ENCODE measurements around the gene SEMA5B.

SEMA5B gene

DNA sequence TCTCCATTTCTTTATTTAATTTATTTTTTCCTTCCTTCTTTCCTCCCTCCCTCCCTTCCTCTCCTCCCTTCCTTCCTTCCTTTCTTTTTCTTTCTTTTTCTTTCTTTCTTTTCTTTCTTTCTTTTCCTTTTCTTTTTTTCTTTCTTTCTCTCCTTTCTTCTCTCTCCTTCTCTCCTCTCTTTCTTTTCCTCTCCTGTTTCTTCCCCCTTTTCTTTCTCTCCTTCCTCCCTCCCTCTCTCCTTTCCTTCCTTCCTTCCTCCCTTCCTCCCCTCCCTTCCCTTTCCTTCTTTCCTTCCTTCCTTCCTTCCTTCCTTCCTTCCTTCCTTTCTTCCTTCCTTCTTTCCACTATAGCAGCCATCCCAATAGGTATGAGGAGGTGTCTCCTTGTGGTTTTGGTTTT lies 32.5 kb upstream of the SEMA5B start:
- in situ Hi-C loops (cut with HindIII; ENCODE audit: low sequenced_read_pairs), result no loop called here

DNA sequence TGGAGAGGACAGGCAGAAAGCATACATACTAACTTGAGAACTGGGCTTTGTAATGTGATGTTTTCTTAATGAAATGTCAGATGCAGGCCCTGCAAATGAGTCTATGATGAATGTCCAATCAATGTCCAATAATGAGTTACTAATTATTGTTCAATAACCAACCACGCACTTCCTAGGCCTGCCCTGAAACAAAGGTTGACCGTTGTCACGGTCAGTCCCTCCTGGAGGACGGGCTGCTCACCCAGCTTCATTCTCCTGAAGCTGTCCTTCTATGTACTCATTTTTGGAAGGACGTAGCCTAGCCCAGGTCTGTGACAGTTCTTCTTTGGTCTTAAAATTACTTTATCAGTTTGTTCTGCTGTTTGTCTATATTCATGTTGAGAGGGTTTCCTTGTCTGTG lies 30.9 kb upstream of the SEMA5B start:
- in situ Hi-C loops (cut with HindIII; ENCODE audit: low sequenced_read_pairs), result no loop called here

DNA sequence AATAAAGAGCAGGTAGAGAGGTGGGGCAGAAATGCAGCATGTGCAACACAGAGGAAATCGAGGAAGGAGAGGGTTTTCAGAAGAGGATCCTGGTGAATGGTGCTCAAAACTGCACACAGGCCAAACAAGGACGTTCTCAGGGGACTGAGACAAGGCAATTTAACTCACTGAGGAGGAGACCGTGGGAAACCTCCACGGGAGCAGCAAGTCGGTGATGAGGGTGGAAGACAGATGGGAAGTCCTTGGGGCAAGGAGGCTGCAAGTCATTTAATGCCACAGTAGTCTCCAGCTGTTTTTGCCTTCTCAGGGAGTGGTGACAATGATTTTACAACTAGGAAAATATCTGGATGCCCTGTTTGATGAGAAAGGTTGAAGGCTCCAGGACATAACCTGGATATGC lies 27.8 kb upstream of the SEMA5B start:
- in situ Hi-C loops (cut with HindIII; ENCODE audit: low sequenced_read_pairs), result no loop called here

DNA sequence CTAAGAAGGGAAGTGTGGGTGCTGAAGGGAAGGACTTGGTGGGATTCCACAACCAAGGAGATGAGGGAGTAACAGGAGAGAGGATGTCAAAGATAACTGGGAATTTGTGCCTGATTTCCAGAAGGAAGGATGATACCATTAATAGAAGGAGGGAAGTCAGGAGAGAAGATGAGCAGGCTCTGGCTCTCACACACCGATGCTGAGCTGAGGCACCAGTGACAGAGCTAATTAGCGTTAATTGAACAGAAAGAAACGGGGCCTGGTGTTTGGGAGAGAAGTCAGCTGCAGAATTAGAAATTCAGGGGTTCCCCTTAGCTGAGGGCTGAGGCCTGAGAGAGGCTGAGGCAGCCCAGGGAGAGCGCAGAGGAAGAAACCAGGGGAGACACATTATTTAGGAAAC lies 27.4 kb upstream of the SEMA5B start:
- in situ Hi-C loops (cut with HindIII; ENCODE audit: low sequenced_read_pairs), result no loop called here

DNA sequence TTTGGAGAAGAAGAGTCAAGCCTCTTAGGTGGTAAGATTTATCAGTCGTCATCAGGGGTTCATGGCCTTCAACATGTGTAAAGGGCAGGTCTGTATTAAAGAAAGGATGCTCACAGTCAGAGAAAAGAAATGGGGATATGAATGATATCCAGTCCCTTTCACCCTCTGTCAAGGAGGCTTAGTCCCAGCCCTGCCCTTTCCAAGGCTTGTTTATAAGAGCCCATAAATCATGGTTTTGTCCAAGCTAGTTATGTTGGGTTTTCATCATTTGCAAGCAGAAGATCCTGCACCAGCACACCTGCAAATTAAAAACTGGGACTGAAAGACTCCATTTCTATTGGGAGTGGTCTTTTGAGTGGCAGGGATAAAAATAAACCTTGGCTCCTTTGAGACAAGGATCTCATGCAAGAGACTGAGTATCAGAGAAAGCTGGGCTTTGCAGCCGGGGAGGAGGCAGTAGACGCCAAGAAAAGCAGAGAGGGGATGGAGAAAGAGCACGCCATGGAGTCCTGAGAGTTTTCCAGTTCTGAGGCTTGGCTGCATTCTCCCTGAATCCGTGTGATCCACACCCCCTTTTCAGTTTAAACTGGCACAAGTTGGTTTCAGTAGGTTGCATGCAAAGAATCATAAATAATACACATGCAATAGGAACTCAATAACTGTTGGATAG lies 26.7 kb upstream of the SEMA5B start:
- in situ Hi-C loops (cut with HindIII; ENCODE audit: low sequenced_read_pairs), result no loop called here

DNA sequence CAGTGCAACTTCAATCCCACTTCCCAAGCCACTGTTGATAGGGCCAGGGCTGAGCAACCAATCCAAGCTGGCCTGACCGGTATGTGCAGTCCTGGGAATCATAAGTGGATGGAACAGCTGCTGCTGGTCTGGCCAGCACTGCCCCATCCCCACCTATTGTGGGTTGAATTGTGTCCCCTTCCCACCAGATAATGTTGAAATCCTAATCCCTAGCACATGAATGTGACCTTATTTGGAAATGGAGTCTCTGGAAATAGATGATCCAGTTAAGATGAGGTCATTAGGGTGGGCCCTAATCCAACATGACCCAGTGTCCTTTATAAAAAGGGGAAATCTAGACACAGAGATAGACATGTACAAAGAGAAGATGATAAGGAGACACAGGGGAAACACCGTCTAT lies 25.5 kb upstream of the SEMA5B start:
- in situ Hi-C loops (cut with HindIII; ENCODE audit: low sequenced_read_pairs), result no loop called here

DNA sequence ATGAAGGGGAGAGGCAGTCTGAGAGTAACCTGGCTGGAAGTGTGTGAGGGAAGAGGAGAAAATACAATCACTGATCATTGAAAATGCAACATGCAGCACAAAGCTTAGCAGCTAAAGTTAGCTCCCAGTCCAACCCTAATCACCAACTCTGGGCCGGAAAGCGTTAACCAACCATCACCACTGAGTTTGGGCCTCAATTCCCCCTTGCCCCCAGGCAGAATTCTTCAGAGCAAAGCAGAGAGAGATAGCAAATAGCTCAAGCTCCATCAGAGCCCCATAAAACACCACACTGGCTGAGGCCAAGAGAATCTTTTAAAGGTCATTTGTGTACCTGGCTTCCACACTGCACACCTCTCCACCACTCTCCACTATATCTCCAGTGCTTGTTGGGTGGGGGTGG lies 23.1 kb upstream of the SEMA5B start:
- in situ Hi-C loops (cut with HindIII; ENCODE audit: low sequenced_read_pairs), result no loop called here

DNA sequence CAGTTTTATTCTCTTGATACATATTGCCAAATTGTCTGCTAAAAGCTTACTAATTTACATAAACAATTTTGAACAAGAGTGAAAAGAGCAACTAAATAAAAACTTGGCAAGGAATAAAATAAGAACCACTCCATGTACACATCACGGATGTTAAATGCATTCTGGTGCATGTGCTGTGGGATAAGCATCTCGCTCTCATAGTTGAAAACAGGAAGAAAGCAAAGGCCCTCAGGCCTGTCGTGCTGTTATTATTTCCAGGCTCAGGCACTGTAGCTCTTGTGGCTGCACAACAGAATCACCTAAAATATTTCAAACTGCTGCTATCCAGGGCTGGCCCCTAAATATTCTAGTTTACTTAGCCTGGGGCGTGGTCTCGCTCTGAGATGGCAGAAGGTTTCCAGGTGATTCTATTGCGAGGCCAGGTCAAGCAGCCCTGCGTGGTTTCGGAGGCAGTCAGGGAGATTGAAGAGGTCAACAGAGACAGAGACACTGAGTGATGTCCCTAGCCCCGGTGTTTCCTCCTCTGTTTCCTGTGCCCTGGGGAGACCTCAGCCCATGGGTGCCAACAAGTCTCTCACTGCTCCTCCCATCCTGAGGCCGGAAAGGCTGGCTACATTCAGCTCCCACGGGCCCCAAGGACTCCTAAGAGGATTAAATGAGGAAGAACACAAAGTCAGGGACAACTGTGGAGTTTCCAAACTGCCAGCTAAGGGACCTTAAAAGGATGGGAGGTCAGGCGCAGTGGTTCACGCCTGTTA lies 21.1 kb upstream of the SEMA5B start:
- in situ Hi-C loops (cut with HindIII; ENCODE audit: low sequenced_read_pairs), result no loop called here

DNA sequence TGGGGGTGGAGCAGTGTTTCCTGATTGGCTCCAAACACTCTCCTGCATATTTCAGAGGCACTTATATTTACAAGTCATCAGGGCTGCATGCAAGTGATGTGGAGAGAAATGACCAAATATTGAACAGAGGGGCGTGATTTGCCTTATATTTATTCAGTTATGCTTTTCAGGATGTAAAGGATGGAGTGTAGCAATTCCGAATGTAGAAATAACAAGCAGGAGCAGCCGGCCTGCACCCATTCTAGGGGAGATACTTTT lies 19.4 kb upstream of the SEMA5B start:
- in situ Hi-C loops (cut with HindIII; ENCODE audit: low sequenced_read_pairs), result no loop called here

DNA sequence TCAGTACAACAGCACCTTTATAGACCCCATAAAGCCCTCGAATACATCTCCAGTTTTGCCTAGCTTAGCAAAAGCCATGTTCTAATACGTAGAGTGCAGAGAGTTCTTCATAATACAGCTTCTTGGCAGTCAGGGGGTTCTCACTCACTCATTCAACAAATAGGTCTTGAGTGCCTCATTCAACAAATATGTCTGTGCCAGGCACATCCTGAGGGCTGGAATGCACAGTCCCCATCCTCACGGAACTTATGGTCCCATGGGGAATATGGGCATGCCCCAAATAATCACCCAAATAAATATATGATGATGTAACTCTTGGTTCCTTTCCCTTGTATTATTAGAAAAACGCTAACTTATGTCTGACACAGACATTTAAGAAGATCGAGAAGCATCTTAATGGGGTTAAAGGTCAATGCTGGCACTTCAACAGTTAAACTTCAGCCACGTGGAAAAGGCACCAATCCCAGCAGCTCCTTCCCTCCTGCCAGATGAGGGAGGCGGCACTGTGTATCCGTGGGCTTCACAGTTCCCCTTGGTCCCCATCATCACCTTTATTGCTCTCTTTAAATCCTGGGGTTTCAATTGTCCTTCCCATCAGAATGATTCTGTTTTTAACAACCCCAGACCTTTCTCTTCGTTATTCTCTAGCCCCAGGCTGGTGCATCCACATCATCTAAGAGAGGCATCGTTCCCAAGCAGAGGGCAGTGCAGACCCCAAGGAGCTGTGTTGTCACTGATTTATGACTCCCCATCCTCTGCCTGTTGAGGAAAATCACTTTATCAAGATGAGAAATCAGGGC lies 18.9 kb upstream of the SEMA5B start:
- in situ Hi-C loops (cut with HindIII; ENCODE audit: low sequenced_read_pairs), result no loop called here

DNA sequence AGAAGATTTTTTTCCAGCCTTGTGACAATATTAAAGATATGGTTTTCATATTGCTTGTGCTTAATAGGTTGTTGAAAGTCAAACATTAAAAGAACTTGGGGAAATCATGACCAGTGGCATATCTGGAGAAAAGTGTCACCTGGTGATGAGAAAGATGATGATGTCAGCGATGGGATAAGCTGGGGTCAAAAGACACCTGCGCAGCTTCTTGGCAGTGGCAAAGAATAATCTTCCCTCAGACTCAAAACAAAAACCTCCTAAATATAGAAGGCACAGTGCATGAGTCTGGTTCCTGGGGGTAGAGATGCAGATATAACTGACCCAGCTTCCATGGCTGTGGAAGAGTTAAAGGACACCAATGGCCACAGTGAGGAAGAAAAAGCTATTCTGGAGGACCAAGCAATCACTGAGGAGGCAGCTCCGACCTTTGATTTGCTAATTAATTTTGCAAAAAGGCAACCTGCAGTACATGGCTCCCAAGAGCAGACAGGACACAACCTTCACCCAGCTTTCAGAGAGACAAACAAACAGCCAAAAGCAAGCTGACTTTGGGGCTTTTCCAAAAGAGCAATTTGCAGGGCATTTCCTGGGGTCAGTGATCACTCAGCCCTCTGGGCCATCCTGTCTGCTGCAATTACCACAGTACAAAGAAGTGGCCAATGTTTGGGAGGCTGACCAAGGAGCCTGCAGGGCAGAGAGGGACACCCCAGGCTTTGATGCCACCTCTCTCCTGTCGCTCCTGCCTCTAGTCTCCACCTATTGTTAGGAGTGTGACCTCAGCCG lies 17.6 kb upstream of the SEMA5B start:
- in situ Hi-C loops (cut with HindIII; ENCODE audit: low sequenced_read_pairs), result no loop called here

DNA sequence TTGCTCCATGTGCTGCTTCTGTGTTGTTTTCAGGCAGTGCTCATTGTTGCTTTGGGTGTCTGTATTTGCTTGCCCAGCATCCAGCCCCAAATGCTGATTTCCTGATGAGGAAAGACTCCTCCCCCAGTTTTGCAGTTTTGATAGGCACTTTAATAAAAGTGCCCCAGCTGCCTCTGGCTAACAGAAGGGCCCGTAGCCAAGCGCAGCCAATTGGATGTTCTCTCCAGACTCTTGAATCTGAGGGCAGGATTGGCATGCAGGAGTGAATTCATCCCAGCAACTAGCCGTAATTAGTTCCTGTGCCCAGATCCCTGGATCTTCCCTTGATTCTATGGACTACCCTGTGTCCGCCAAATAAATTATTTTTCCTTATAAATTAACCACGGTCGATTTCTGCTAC lies 14.8 kb upstream of the SEMA5B start:
- in situ Hi-C loops (cut with HindIII; ENCODE audit: low sequenced_read_pairs), result no loop called here

DNA sequence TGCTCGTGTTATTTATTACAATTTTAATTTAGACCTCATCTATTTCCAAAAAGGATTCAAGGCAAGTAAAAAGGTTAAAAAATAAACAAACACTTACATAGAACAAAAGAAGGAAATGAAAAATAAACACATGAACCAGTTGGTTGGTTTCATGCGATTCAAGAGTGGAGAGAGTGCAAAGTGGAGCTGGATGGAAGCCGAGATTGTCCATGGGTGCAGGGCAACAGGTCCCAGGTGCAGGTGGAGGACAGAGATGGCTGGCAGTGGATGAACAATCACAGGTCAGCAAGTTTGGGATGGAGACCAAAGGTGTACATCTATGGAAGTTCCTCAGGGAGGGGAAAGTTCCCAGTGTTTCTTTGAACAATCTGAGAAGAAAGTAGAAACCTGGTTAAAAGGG lies 11.6 kb upstream of the SEMA5B start:
- in situ Hi-C loops (cut with HindIII; ENCODE audit: low sequenced_read_pairs), result no loop called here

DNA sequence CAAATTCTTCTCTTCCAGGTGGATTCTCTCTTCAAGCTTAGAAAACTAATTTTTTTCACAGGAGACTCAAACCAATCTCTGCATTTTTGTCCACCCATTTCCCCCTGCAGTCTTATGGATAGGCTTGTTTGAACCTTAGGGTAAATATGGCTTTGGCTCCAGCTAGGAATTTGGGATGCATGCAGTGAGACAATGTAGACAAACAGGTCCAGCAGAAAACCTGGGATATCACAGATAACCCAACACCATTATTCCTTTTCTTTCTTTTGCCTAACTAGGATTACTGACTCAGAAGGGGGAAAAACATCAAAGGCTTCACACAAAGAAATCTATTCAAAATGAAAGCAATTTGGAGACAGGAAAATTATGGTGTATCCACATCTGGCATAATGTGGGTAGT lies 11.2 kb upstream of the SEMA5B start:
- in situ Hi-C loops (cut with HindIII; ENCODE audit: low sequenced_read_pairs), result no loop called here

DNA sequence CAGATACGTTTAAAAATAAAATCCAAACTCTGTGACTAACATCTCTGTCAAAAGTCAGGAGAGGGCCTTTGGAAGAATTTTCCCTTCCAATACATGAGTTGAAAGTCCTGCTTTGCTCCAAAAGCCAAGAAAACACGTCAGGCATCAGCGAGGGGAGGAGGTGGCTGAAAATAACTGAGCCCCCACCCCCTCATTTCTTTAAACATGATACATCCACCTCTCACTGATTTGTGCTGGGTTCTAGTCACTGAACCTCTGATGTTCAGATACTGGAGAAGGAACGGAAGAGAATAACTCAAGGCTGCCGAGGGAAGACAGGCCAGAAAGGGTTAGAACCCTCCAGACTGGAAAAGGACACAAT lies 9.4 kb upstream of the SEMA5B start:
- in situ Hi-C loops (cut with HindIII; ENCODE audit: low sequenced_read_pairs), result no loop called here

DNA sequence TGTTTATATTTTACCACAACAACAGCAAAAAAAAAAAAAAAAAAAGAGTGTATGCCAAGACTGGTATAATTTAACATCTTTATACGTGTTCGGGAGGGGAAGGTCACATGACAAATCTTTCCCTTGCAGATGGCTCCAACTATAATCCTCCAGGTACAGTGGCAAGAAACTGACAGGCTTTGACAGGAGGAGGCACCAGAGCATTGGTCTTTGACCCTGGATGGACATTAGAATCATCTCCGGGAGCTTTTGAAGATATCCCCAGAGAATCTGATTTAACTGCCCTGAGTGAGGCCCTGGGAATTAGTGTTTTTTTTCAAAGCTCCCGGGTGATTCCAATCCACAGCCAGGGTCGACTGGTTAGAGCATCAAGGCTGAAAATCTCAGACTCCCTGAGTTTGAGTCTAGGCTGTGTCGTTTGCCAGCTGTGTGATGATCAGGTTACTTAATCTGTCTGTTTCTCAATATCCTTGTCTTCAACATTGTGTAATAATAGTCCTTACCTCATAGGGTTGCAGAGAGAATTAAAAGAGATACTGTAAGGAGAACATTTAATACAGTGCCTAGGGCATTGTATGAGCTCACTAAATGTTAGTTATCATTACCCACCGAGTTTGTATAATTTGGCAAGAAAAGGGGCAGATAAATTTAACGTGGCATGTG lies 8.9 kb upstream of the SEMA5B start:
- in situ Hi-C loops (cut with HindIII; ENCODE audit: low sequenced_read_pairs), result no loop called here

DNA sequence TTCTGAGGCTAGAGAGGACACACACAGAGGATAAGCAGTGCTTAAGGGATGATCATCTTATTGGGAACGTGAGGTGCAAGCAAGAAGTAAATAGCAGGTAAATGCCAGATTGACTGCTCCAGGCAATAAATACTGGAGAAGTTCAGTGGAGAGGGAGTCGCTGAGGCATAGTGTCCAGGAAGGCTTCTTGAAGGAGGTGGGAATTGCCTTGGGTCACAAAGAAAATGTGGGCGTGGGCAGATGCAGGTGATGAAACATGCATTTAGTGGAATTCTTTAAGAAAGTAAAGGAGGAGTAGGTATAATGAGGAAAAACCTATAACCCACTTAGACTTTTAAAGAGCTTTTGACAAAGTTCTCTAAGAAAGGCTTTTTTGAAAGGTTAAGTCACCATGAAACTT lies 7.4 kb upstream of the SEMA5B start:
- in situ Hi-C loops (cut with HindIII; ENCODE audit: low sequenced_read_pairs), result no loop called here

DNA sequence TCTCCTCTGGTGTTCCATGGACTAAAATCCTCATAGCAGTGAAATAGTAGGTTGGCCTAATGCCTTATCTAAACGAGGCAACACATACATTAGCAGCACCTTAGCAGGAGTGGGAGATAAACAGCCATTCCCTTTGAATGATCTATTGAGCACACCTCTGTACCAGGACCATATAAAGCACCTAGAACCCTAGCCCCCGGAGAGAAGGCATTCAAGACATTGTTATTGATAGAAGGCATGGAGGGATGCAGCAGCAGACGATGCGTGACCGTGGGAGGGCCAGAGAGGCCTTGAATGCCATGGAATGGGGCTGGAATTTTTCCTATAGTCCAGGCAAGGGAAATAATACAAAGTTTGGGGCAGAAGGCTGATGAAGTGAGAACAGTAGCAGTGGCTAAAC lies 6.6 kb upstream of the SEMA5B start:
- in situ Hi-C loops (cut with HindIII; ENCODE audit: low sequenced_read_pairs), result no loop called here

DNA sequence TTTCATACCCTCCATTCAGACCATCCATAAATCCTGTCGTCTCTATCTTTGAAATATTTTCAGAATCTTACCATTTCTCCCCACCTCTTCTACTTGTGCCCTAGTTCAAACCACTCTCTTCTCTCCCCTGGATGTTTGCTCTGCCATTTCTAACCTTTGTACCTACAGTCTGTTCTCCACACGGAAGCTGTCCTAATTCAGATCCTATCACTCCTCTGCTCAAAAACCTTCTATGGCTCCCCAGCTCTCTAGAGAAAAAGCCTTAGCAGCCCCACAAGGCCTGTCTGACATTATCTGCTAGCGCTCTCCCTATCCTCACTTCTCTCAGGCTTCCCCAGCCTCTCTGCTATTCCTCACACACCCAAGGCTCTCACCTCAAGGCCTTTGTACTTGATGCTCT lies 4.5 kb upstream of the SEMA5B start:
- in situ Hi-C loops (cut with HindIII; ENCODE audit: low sequenced_read_pairs), result no loop called here

DNA sequence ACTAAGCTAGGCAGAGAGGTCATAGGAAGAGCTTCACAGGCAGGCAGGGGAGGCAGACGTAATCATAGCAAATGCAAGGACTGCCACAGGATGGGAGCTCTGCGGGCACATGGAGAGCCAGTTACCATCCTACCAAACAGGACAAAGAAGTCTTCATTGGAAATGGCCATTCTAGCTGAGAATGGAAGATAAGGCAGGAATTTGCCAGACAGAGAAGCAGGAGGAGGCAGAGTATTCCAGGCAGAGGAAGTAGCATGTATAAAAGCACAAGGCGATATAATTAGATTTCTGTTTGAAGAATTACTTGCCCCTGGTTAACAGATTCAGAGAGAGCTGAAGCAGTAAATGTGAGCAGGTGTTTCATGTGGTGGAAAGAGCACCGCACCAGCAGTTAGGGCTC lies 3.5 kb upstream of the SEMA5B start:
- in situ Hi-C loops (cut with HindIII; ENCODE audit: low sequenced_read_pairs), result no loop called here

DNA sequence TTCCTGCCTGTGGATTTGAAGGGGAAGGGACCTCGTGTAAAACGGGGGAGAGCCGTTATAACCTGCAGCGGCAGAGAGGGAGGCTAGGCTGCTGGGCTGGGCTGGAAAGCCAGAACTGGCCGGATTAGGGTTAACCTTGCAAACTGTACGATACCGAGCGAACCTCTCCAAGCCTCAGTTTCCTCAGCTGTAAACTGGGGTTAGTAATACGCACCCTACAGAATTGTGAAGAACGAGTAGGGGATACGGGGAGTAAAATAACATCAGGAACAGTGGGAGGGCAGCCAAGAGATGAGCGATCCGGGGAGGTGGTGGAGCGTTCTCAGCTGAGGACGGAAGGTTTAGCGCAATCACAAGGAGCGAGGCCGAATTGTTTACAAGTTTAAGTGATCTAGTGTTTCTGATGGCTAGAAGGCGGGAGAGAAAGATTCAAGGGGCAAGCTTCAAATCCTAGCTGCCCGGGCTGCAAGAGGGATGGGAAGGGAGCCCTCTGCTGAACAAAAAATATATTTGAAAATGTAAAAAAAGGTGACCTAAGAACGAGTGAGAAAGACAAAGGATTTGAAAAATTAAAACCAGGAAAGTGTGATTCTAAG lies 768 bp upstream of the SEMA5B start:
- in situ Hi-C loops (cut with HindIII; ENCODE audit: low sequenced_read_pairs), result loop anchor here (10.0 kb wide), 1 partner anchor 64 kb away; no protein-coding TSS in a partner anchor

Data from DLD1 (cell line).